A673 (cell line): ENCODE measurements around the gene RAPGEF2.

ENCODE experiments used
- EZH2 ChIP-seq: fragments of 200-600 bp; sonication (generic); IDR thresholded peaks from 2 replicates; pipeline ENCODE4 v1.6.1; 2017; ENCODE audit warnings: borderline replicate concordance, low read depth, mild to moderate bottlenecking, mixed read lengths, antibody characterized with exemption, low read length; ENCODE audit not compliant: poor library complexity, severe bottlenecking
- TF ChIP-seq, protein P1 (sequence below): fragments of 300-800, 200-600 bp; sonication (generic); conservative IDR thresholded peaks from 2 replicates; pipeline ENCODE4 v1.5.1; 2017; ENCODE audit warnings: low read depth, mild to moderate bottlenecking, antibody characterized with exemption, low read length, moderate library complexity, mixed read lengths

- TF ChIP-seq, protein P1, sequence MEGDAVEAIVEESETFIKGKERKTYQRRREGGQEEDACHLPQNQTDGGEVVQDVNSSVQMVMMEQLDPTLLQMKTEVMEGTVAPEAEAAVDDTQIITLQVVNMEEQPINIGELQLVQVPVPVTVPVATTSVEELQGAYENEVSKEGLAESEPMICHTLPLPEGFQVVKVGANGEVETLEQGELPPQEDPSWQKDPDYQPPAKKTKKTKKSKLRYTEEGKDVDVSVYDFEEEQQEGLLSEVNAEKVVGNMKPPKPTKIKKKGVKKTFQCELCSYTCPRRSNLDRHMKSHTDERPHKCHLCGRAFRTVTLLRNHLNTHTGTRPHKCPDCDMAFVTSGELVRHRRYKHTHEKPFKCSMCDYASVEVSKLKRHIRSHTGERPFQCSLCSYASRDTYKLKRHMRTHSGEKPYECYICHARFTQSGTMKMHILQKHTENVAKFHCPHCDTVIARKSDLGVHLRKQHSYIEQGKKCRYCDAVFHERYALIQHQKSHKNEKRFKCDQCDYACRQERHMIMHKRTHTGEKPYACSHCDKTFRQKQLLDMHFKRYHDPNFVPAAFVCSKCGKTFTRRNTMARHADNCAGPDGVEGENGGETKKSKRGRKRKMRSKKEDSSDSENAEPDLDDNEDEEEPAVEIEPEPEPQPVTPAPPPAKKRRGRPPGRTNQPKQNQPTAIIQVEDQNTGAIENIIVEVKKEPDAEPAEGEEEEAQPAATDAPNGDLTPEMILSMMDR: no peak
- no peak for TF ChIP-seq EZH2
Measured at GRCh38 chr4:159098482-159099127, 4.3 kb upstream of the RAPGEF2 start.
